Fibroblast of lung (primary cell): ENCODE measurements around the gene FMNL2.

Experiments used
- CTCF ChIP-seq, 2 donors: IDR thresholded peaks in 1 of 2; conservative IDR thresholded peaks in 1 of 2; 1 replicate in 1 of 2; 2 replicates in 1 of 2; pipeline ENCODE4 v1.5.1; 2011 to 2012; ENCODE audit warnings: low read length in 2 of 2, control low read depth in 1 of 2, inconsistent platforms in 1 of 2, low read depth in 1 of 2, mild to moderate bottlenecking in 1 of 2
- EZH2 ChIP-seq: IDR thresholded peaks from 2 replicates; pipeline ENCODE4 v1.5.1; 2012; ENCODE audit warnings: low read length, control low read depth, mild to moderate bottlenecking; ENCODE audit errors: missing control alignments

- no peak for TF ChIP-seq CTCF (conservative IDR thresholded peaks at IDR 0.05 in 1 of 2, IDR thresholded peaks at IDR 0.05 in 1 of 2; ENCODE audit: low read depth in 1 of 2, low read length in 2 of 2)
- no peak for TF ChIP-seq EZH2
Observed at GRCh38 chr2:152617456-152618192, 282.6 kb downstream of the FMNL2 start.
